ENCODE data around the gene EEIG2. TPM values are rescaled to one million over a fixed set of nuclear protein-coding genes. Genes with fewer than 3 reads are reported as not detected.
"Not testable (repeated sequence)": the region's sequence is repeated elsewhere in the genome, so short reads cannot be mapped to it uniquely, and the experiment has no call there.

EEIG2 gene
- total and polyA plus RNA-seq, 2 donors (not counting 3 experiments of a cell fraction or from before 2014, with no cell fraction given), result 2.5 to 7.2 TPM

DNA sequence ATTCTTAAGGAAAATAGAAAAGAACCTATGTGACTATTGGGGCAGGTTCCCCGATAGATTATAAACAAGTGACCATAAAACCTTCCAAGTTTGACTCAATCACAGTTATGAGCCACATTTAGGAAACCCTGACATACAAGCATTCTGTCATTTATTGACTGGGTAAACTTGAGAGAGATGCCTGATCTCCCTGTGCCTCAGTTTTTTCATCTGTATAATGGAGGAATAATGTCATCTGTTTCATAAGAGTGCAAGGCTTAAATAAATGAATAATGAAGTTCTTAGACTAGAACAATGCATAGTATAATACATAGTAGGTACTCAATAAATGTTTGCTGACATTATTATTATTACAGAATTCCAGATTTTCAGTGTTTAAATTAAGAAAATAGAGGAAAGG is 18.9 kb upstream of the EEIG2 start:
- POLR2A ChIA-PET, result no interaction called here
- BruUV-seq (replicated peaks), result no TSS peak
- no peaks in the 10 kb centered on the region for H3K79me2 ChIP-seq (ENCODE audit: control insufficient read depth, insufficient read depth, low read length)
- TF ChIP-seq POLR2A (IDR thresholded peaks at IDR 0.05; ENCODE audit: low read depth, low read length) (no peak), FOS (IDR thresholded peaks at IDR 0.05; ENCODE audit: borderline replicate concordance, insufficient read depth, low read length) (no peak)
- no peak overlapping the region for H3K9ac ChIP-seq (replicated peaks; ENCODE audit: extremely low read depth, insufficient read depth, low read length)
- no peaks in the 10 kb centered on the region for H3K36me3 ChIP-seq (ENCODE audit: control insufficient read depth in 2 of 2, extremely low read depth in 1 of 2, insufficient read depth in 2 of 2, low read length in 2 of 2)
- no peaks in the 10 kb centered on the region for H3K9me1 ChIP-seq (replicated peaks; ENCODE audit: control insufficient read depth, extremely low read depth, insufficient read depth, low read length)
- H4K20me1 ChIP-seq (replicated peaks; ENCODE audit: control insufficient read depth, extremely low read depth, insufficient read depth, low read length), result no peaks in the 10 kb centered on the region
- no peak for FAIRE-seq
- CTCF ChIA-PET, result no interaction called here
- dilution Hi-C loops (cut with MboI; ENCODE audit: extremely low pct_ligation_motif_present, low sequenced_read_pairs), result no loop called here
- H3K27me3 ChIP-seq (ENCODE audit: control insufficient read depth in 2 of 2, insufficient read depth in 2 of 2, low read length in 2 of 2), result peaks cover 4 to 14% of the 10 kb centered on the region in 2 experiments
- no peak overlapping the region for H3K27ac ChIP-seq (ENCODE audit: insufficient read depth, low read depth, low read length)
- no peak for DNase-seq (ENCODE audit: low read depth, low spot score)
- H2AFZ ChIP-seq (ENCODE audit: low read depth, low read length), result no peak overlapping the region
- H3K4me2 ChIP-seq (ENCODE audit: insufficient read depth, low read length), result no peak overlapping the region
- intact Hi-C loops (cut with micrococcal nuclease), result no loop called here
- H3K4me3 ChIP-seq (replicated peaks in 1 of 3; ENCODE audit: insufficient read depth in 1 of 3, low read depth in 1 of 3, low read length in 3 of 3), result no peak overlapping the region
- H3K4me1 ChIP-seq (ENCODE audit: control insufficient read depth, extremely low read depth, insufficient read depth, low read length), result no peaks in the 10 kb centered on the region
- H3K9me3 ChIP-seq (replicated peaks; ENCODE audit: control insufficient read depth, insufficient read depth, low read length), result no peaks in the 10 kb centered on the region

DNA sequence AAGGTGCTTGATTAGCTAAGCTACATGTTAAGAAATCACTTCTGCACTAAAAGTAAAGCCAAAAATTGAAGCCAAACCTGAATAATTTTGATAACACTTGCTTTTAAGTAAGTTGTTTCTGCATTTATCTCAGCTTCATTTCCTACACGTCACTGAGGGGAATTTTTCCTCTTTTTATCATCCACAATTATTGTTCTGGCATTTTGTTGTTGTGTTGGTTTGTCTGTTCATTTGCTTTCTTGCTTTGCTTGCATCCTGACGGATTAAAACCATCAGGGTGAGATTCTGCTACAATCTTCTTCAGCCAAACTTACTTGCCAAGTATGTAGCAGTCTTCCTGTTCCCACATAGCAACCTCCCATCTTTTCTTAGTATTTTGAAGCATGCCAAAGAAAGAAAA is 18.0 kb upstream of the EEIG2 start:
- TF ChIP-seq MYC (IDR thresholded peaks at IDR 0.05; ENCODE audit: low read depth, low read length), result no peak
- no peak for TF ChIP-seq POLR2A (IDR thresholded peaks at IDR 0.05; ENCODE audit: low read depth, low read length)
- no peak for TF ChIP-seq CTCF (IDR thresholded peaks at IDR 0.05; ENCODE audit: extremely low read depth in 1 of 2, insufficient read depth in 1 of 2, low read depth in 1 of 2, low read length in 2 of 2)
- no peak for TF ChIP-seq EZH2 (IDR thresholded peaks at IDR 0.05; ENCODE audit: borderline replicate concordance, low read depth, low read length, severe bottlenecking)
- no peak for TF ChIP-seq POLR2AphosphoS5 (IDR thresholded peaks at IDR 0.05; ENCODE audit: insufficient read depth, low read depth, low read length)
- TF ChIP-seq JUN (IDR thresholded peaks at IDR 0.05; ENCODE audit: borderline replicate concordance, insufficient read depth, insufficient read length, low read depth), result no peak
- TF ChIP-seq FOS (IDR thresholded peaks at IDR 0.05; ENCODE audit: borderline replicate concordance, insufficient read depth, low read length), result no peak
- no peak for TF ChIP-seq GATA2 (IDR thresholded peaks at IDR 0.05; ENCODE audit: insufficient read depth, insufficient read length, low read depth, low read length)
- no peak for TF ChIP-seq MAX (IDR thresholded peaks at IDR 0.05; ENCODE audit: insufficient read depth, insufficient read length)
- no peaks in the 10 kb centered on the region for H4K20me1 ChIP-seq (replicated peaks; ENCODE audit: control insufficient read depth, extremely low read depth, insufficient read depth, low read length)
- intact Hi-C loops (cut with micrococcal nuclease), result no loop called here
- FAIRE-seq (no peak), DNase-seq (ENCODE audit: low read depth, low spot score) (no peak)
- dilution Hi-C loops (cut with MboI; ENCODE audit: extremely low pct_ligation_motif_present, low sequenced_read_pairs), result no loop called here
- BruUV-seq (replicated peaks), result no TSS peak
- no peaks in the 10 kb centered on the region for H3K4me1 ChIP-seq (ENCODE audit: control insufficient read depth, extremely low read depth, insufficient read depth, low read length)
- no peak overlapping the region for H2AFZ ChIP-seq (ENCODE audit: low read depth, low read length)
- ChIA-PET CTCF (interaction anchor here (0.8 to 1.9 kb wide), 4 partner anchors 9 to 102 kb away, joined by 3 to 4 read pairs (median 4); partner anchors contain the start of gene EEIG2), POLR2A (no interaction called here)
- H3K27me3 ChIP-seq (ENCODE audit: control insufficient read depth in 2 of 2, insufficient read depth in 2 of 2, low read length in 2 of 2), result peaks cover 4 to 14% of the 10 kb centered on the region in 2 experiments
- H3K27ac ChIP-seq (ENCODE audit: insufficient read depth, low read depth, low read length), result no peak overlapping the region
- H3K9ac ChIP-seq (replicated peaks; ENCODE audit: extremely low read depth, insufficient read depth, low read length), result no peak overlapping the region
- H3K79me2 ChIP-seq (ENCODE audit: control insufficient read depth, insufficient read depth, low read length), result no peaks in the 10 kb centered on the region
- H3K36me3 ChIP-seq (ENCODE audit: control insufficient read depth in 2 of 2, extremely low read depth in 1 of 2, insufficient read depth in 2 of 2, low read length in 2 of 2), result no peaks in the 10 kb centered on the region
- H3K9me3 ChIP-seq (replicated peaks; ENCODE audit: control insufficient read depth, insufficient read depth, low read length), result no peaks in the 10 kb centered on the region
- no peaks in the 10 kb centered on the region for H3K9me1 ChIP-seq (replicated peaks; ENCODE audit: control insufficient read depth, extremely low read depth, insufficient read depth, low read length)
- no peak overlapping the region for H3K4me3 ChIP-seq (replicated peaks in 1 of 3; ENCODE audit: insufficient read depth in 1 of 3, low read depth in 1 of 3, low read length in 3 of 3)
- H3K4me2 ChIP-seq (ENCODE audit: insufficient read depth, low read length), result no peak overlapping the region

GRCh38 chr1:108547493-108547892 is 12.4 kb upstream of the EEIG2 start:
- DNase-seq (ENCODE audit: low read depth, low spot score); H3K36me3 ChIP-seq (ENCODE audit: control insufficient read depth in 2 of 2, extremely low read depth in 1 of 2, insufficient read depth in 2 of 2, low read length in 2 of 2); H3K79me2 ChIP-seq (ENCODE audit: control insufficient read depth, insufficient read depth, low read length); H3K4me2 ChIP-seq (ENCODE audit: insufficient read depth, low read length); POLR2A ChIA-PET; H3K9ac ChIP-seq (replicated peaks; ENCODE audit: extremely low read depth, insufficient read depth, low read length); intact Hi-C loops (cut with micrococcal nuclease); H3K9me1 ChIP-seq (replicated peaks; ENCODE audit: control insufficient read depth, extremely low read depth, insufficient read depth, low read length); H3K27me3 ChIP-seq (ENCODE audit: control insufficient read depth in 2 of 2, insufficient read depth in 2 of 2, low read length in 2 of 2); H3K4me3 ChIP-seq (replicated peaks in 1 of 3; ENCODE audit: insufficient read depth in 1 of 3, low read depth in 1 of 3, low read length in 3 of 3); BruUV-seq (replicated peaks); FAIRE-seq; H2AFZ ChIP-seq (ENCODE audit: low read depth, low read length); H3K4me1 ChIP-seq (ENCODE audit: control insufficient read depth, extremely low read depth, insufficient read depth, low read length); dilution Hi-C loops (cut with MboI; ENCODE audit: extremely low pct_ligation_motif_present, low sequenced_read_pairs); H3K27ac ChIP-seq (ENCODE audit: insufficient read depth, low read depth, low read length); H3K9me3 ChIP-seq (replicated peaks; ENCODE audit: control insufficient read depth, insufficient read depth, low read length); H4K20me1 ChIP-seq (replicated peaks; ENCODE audit: control insufficient read depth, extremely low read depth, insufficient read depth, low read length); CTCF ChIA-PET: not testable (repeated sequence)

Measured in endothelial cell of umbilical vein (primary cell).